HEK293 (cell line): Measurements from ENCODE around the gene C16orf78.

Experiments used
- CTCF ChIA-PET: fragments of 350-600 bp; formaldehyde crosslinking; extraction: SDS; loops from one replicate; lab custom pipeline; 2021; ENCODE audit warnings: antibody characterized with exemption; lab: Yijun Ruan, JAX
- POLR2A ChIA-PET: fragments of 300-600 bp; formaldehyde crosslinking; extraction: SDS; loops from one replicate; lab custom pipeline; 2020; ENCODE audit warnings: antibody characterized with exemption, inconsistent platforms; lab: Yijun Ruan, JAX
- H3K27ac ChIP-seq: fragments of 200-500 bp; sonication (Bioruptor generic); 2 replicates; pipeline ENCODE4 v1.5.1; 2014; ENCODE audit warnings: low read depth, low read length, control low read depth, inconsistent platforms; ENCODE audit errors: extremely low read depth
- H3K36me3 ChIP-seq, 2 experiments: fragments of 200-500 bp in 1 of 2; sonication (Bioruptor generic) in 1 of 2; 1 replicate in 1 of 2; 2 replicates in 1 of 2; pipeline ENCODE4 v1.5.1; 2014 to 2017; ENCODE audit warnings: inconsistent platforms in 2 of 2, low read length in 2 of 2; ENCODE audit not compliant: control insufficient read depth in 2 of 2, insufficient read depth in 1 of 2
- H3K4me1 ChIP-seq: fragments of 200-500 bp; sonication (Bioruptor generic); 2 replicates; pipeline ENCODE4 v1.5.1; 2014; ENCODE audit warnings: mild to moderate bottlenecking, low read length, inconsistent platforms; ENCODE audit not compliant: control insufficient read depth, insufficient read depth
- H3K4me3 ChIP-seq: 2 replicates; pipeline ENCODE4 v1.5.1; 2011; ENCODE audit warnings: low read depth, mild to moderate bottlenecking, control low read depth, low read length, moderate library complexity
- H3K9me3 ChIP-seq: fragments of 200-500 bp; sonication (Bioruptor generic); 2 replicates; pipeline ENCODE4 v1.5.1; 2014; ENCODE audit warnings: low read depth, low read length, inconsistent platforms; ENCODE audit not compliant: control insufficient read depth, insufficient read depth
- GLI2 ChIP-seq: fragments of 450-650 bp; formaldehyde crosslinking; IDR thresholded peaks from 2 replicates; pipeline ENCODE4; 2017; ENCODE audit warnings: missing biosample characterization, missing genetic modification characterization, low read depth, borderline replicate concordance
- GLI4 ChIP-seq: fragments of 450-650 bp; formaldehyde crosslinking; IDR thresholded peaks from 2 replicates; pipeline ENCODE4 v1.5.1; 2016; ENCODE audit warnings: missing biosample characterization, missing genetic modification characterization
- IKZF3 ChIP-seq: fragments of 450-650 bp; IDR thresholded peaks from 2 replicates; pipeline ENCODE4 v1.5.0; 2018; ENCODE audit warnings: missing biosample characterization, mild to moderate bottlenecking, missing genetic modification characterization, moderate library complexity
- KLF10 ChIP-seq: fragments of 450-650 bp; IDR thresholded peaks from 2 replicates; pipeline ENCODE4 v1.5.1; 2018; ENCODE audit warnings: missing biosample characterization, mild to moderate bottlenecking, missing genetic modification characterization
- PRDM2 ChIP-seq: fragments of 450-650 bp; formaldehyde crosslinking; IDR thresholded peaks from 2 replicates; pipeline ENCODE4 v1.5.1; 2016; ENCODE audit warnings: missing biosample characterization, missing genetic modification characterization, borderline replicate concordance
- SCRT1 ChIP-seq: fragments of 450-650 bp; formaldehyde crosslinking; IDR thresholded peaks from 2 replicates; pipeline ENCODE4 v1.5.1; 2016; ENCODE audit warnings: missing biosample characterization, missing genetic modification characterization, borderline replicate concordance
- TRIM28 ChIP-seq: IDR thresholded peaks from 2 replicates; pipeline ENCODE4 v1.6.1; 2011; ENCODE audit warnings: low read length, control low read depth, borderline replicate concordance
- ZBTB44 ChIP-seq: fragments of 450-650 bp; IDR thresholded peaks from 2 replicates; pipeline ENCODE4 v1.5.1; 2018; ENCODE audit warnings: missing biosample characterization, mild to moderate bottlenecking, missing genetic modification characterization
- ZBTB6 ChIP-seq: fragments of 450-650 bp; formaldehyde crosslinking; IDR thresholded peaks from 2 replicates; pipeline ENCODE4 v1.5.1; 2017; ENCODE audit warnings: missing biosample characterization, missing genetic modification characterization
- ZFP37 ChIP-seq: fragments of 450-650 bp; formaldehyde crosslinking; IDR thresholded peaks from 2 replicates; pipeline ENCODE4 v1.5.1; 2016; ENCODE audit warnings: missing biosample characterization, missing genetic modification characterization
- ZIC2 ChIP-seq: fragments of 450-650 bp; formaldehyde crosslinking; IDR thresholded peaks from 2 replicates; pipeline ENCODE4 v1.5.1; 2016; ENCODE audit warnings: missing biosample characterization, missing genetic modification characterization
- ZNF132 ChIP-seq: fragments of 450-650 bp; formaldehyde crosslinking; IDR thresholded peaks from 2 replicates; pipeline ENCODE4 v1.5.1; 2017; ENCODE audit warnings: missing biosample characterization, missing genetic modification characterization, borderline replicate concordance
- ZNF2 ChIP-seq: fragments of 450-650 bp; formaldehyde crosslinking; IDR thresholded peaks from 2 replicates; pipeline ENCODE4 v1.5.1; 2016; ENCODE audit warnings: missing biosample characterization, missing genetic modification characterization
- ZNF561 ChIP-seq: fragments of 450-650 bp; IDR thresholded peaks from 2 replicates; pipeline ENCODE4 v1.5.1; 2018; ENCODE audit warnings: missing biosample characterization, missing genetic modification characterization, borderline replicate concordance
- ZNF677 ChIP-seq: fragments of 450-650 bp; IDR thresholded peaks from 2 replicates; pipeline ENCODE4 v1.5.0; 2018; ENCODE audit warnings: missing biosample characterization, mild to moderate bottlenecking, missing genetic modification characterization, moderate library complexity
- TF ChIP-seq, protein P1 (sequence below): fragments of 450-650 bp; formaldehyde crosslinking; IDR thresholded peaks from 2 replicates; pipeline ENCODE4 v1.5.1; 2017; ENCODE audit warnings: missing biosample characterization, missing genetic modification characterization
- TF ChIP-seq, protein P2 (sequence below): fragments of 450-650 bp; formaldehyde crosslinking; IDR thresholded peaks from 2 replicates; pipeline ENCODE4 v1.5.1; 2016; ENCODE audit warnings: missing biosample characterization, missing genetic modification characterization

Gene C16orf78

DNA sequence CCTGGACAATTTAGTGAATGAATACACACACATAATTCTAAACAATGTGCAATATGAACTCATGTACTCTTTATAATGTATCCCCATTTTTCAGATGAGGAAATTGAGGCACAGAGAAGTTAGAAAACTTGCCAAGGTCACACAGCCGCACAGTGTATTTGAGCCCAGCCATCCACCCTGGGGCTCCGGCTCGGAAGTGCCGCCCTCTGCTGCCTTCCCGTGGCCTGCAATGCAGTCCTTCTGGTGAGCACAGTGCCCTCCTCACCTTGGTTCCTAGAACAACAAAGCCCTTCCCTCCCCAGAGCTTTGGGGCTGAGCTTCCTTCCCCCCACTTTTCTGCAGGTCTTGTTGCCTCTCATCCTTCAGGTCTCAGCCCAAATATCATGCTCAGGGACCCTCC lies 63.7 kb downstream of the C16orf78 start (continued):
- no peak for TF ChIP-seq KLF10 (tag by site-specific recombination)
- no peak for TF ChIP-seq ZFP37 (tag by site-specific recombination)
- TF ChIP-seq GLI2: no peak
- no peak for TF ChIP-seq TRIM28
- no peak for TF ChIP-seq ZBTB6 (tag by site-specific recombination)

DNA sequence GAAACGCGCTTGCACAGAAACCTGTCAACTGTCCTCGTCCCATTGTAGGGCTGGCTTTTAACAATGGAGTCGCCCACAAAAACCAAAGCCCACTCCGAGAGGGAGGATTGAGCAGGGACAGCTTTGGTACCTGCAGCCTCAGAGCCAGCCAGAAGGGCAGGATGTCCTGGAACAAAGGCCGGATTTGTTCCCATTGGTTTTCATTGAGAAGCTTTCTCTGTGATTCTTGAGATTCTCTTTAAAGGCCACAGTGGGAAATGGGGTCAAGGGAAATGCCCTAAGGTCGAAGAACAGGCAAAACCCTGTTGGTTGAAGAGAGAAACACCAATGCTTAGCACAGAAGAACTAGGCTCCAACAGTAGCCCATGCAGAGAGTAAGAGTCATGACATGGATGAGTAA lies 65.4 kb downstream of the C16orf78 start:
- Histone ChIP-seq H3K9me3 (no peaks in the 10 kb centered on the region), H3K36me3 (no peaks in the 10 kb centered on the region), H3K4me1 (no peaks in the 10 kb centered on the region), H3K4me3 (no peak overlapping the region), H3K27ac (no peak overlapping the region)
- TF ChIP-seq ZIC2 (tag by site-specific recombination) (no peak), ZNF2 (tag by site-specific recombination) (no peak), IKZF3 (tag by site-specific recombination) (no peak), ZNF677 (tag by site-specific recombination) (no peak), SCRT1 (no peak)
- TF ChIP-seq, protein P1, sequence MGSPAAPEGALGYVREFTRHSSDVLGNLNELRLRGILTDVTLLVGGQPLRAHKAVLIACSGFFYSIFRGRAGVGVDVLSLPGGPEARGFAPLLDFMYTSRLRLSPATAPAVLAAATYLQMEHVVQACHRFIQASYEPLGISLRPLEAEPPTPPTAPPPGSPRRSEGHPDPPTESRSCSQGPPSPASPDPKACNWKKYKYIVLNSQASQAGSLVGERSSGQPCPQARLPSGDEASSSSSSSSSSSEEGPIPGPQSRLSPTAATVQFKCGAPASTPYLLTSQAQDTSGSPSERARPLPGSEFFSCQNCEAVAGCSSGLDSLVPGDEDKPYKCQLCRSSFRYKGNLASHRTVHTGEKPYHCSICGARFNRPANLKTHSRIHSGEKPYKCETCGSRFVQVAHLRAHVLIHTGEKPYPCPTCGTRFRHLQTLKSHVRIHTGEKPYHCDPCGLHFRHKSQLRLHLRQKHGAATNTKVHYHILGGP (tag by site-specific recombination): no peak
- ChIA-PET CTCF (no interaction called here), POLR2A (no interaction called here)

DNA sequence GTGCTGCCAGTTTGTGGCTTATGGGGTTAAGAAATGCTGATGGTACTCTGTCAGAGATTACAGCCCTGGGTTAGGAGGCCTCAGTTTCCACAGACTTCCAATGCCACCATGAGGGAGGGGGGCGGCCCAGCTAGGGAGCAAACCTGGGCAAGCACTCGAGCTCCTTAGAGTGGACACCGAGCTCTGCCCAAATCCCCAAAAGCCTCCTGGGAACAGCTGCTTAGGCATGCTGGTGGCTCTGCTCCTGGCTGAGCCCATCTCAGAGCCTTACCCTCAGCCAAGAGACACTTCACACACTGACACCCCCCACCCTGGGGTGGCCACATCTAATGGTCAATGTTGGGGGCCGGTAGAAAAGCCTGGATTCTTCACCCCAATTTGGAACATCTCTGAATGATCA lies 66.1 kb downstream of the C16orf78 start:
- TF ChIP-seq ZNF132 (tag by site-specific recombination): no peak
- no peak for TF ChIP-seq GLI4 (tag by site-specific recombination)
- TF ChIP-seq, all 188 proteins: peak for 0
- Histone ChIP-seq H3K4me1 (no peaks in the 10 kb centered on the region), H3K27ac (no peak overlapping the region), H3K4me3 (no peak overlapping the region), H3K9me3 (no peaks in the 10 kb centered on the region), H3K36me3 (no peaks in the 10 kb centered on the region)
- CTCF ChIA-PET: no interaction called here
- POLR2A ChIA-PET: no interaction called here

- no peaks in the 10 kb centered on the region for H3K4me1 ChIP-seq
- H3K9me3 ChIP-seq: no peaks in the 10 kb centered on the region
- H3K36me3 ChIP-seq: no peaks in the 10 kb centered on the region
- CTCF ChIA-PET: no interaction called here
- POLR2A ChIA-PET: no interaction called here
- no peak overlapping the region for H3K27ac ChIP-seq
- no peak overlapping the region for H3K4me3 ChIP-seq
- TF ChIP-seq ZNF561 (tag by site-specific recombination) (no peak), ZBTB44 (tag by site-specific recombination) (no peak), PRDM2 (tag by site-specific recombination) (no peak)
- TF ChIP-seq, protein P2, sequence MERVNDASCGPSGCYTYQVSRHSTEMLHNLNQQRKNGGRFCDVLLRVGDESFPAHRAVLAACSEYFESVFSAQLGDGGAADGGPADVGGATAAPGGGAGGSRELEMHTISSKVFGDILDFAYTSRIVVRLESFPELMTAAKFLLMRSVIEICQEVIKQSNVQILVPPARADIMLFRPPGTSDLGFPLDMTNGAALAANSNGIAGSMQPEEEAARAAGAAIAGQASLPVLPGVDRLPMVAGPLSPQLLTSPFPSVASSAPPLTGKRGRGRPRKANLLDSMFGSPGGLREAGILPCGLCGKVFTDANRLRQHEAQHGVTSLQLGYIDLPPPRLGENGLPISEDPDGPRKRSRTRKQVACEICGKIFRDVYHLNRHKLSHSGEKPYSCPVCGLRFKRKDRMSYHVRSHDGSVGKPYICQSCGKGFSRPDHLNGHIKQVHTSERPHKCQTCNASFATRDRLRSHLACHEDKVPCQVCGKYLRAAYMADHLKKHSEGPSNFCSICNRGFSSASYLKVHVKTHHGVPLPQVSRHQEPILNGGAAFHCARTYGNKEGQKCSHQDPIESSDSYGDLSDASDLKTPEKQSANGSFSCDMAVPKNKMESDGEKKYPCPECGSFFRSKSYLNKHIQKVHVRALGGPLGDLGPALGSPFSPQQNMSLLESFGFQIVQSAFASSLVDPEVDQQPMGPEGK (tag by site-specific recombination): no peak
These were observed 66.8 kb downstream of the C16orf78 start for GRCh38 chr16:49440156-49441065.
